RWPE2 (cell line): Measurements from ENCODE around the gene NRIP1.

Source experiments
- ATAC-seq: fragments of 200-7000 bp; cut with Tn5 transposase; 3 replicates; pipeline ENCODE4 v1.9.1; 2021; ENCODE audit warnings: low read depth
- DNase-seq: peaks from one replicate; pipeline ENCODE4 v3.0.0-alpha.2; 2020; ENCODE audit warnings: low spot score
- H3K27ac ChIP-seq: fragments of 450-650 bp; 2 replicates; pipeline ENCODE4 v1.5.1; 2017; ENCODE audit warnings: mild to moderate bottlenecking; ENCODE audit not compliant: poor library complexity, severe bottlenecking
- H3K27me3 ChIP-seq: fragments of 250-450 bp; sonication (Bioruptor Pico); 2 replicates; pipeline ENCODE4 v1.5.1; 2021; ENCODE audit warnings: mild to moderate bottlenecking, moderate library complexity; ENCODE audit not compliant: insufficient read depth, poor library complexity, severe bottlenecking
- H3K36me3 ChIP-seq: fragments of 250-450 bp; sonication (Bioruptor Pico); 2 replicates; pipeline ENCODE4 v1.5.1; 2020; ENCODE audit warnings: low read depth, mild to moderate bottlenecking, moderate library complexity
- H3K4me1 ChIP-seq: fragments of 250-450 bp; sonication (Bioruptor Pico); 2 replicates; pipeline ENCODE4 v1.5.1; 2021; ENCODE audit warnings: mild to moderate bottlenecking, moderate library complexity; ENCODE audit not compliant: insufficient read depth, poor library complexity, severe bottlenecking
- H3K4me3 ChIP-seq: fragments of 250-450 bp; sonication (Bioruptor Pico); 2 replicates; pipeline ENCODE4 v1.5.1; 2021; ENCODE audit warnings: mild to moderate bottlenecking, moderate library complexity; ENCODE audit not compliant: severe bottlenecking
- H3K9me3 ChIP-seq: fragments of 250-450 bp; sonication (Bioruptor Pico); 2 replicates; pipeline ENCODE4 v1.5.1; 2021; ENCODE audit warnings: mild to moderate bottlenecking, moderate library complexity; ENCODE audit not compliant: severe bottlenecking
- TF ChIP-seq, protein P1 (sequence below): fragments of 450-650 bp; IDR thresholded peaks from one replicate; pipeline ENCODE4 v1.5.1; 2017; ENCODE audit warnings: mild to moderate bottlenecking, moderate library complexity; ENCODE audit not compliant: poor library complexity, severe bottlenecking

NRIP1 gene

DNA sequence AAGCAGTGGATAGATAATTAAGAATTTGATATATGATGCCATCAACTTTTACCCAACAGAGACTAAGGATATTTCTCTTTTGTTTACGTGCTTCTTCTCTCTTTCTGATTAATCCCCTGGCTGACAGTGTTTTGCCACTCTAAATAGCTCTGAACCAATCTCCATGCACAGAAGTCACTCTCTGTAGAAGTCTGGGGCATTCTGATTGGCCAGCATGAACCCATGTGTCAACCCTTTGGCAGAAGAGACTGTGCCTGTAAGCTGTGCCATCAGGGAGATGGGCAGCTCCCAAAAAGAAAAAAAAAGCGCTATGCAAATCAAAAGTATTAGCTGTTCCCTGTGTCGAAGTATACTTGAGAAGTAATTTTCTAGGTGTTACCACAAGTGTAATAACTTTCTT is 34.1 kb upstream of the NRIP1 start:
- H3K9me3 ChIP-seq, result no peaks in the 10 kb centered on the region
- TF ChIP-seq, protein P1, sequence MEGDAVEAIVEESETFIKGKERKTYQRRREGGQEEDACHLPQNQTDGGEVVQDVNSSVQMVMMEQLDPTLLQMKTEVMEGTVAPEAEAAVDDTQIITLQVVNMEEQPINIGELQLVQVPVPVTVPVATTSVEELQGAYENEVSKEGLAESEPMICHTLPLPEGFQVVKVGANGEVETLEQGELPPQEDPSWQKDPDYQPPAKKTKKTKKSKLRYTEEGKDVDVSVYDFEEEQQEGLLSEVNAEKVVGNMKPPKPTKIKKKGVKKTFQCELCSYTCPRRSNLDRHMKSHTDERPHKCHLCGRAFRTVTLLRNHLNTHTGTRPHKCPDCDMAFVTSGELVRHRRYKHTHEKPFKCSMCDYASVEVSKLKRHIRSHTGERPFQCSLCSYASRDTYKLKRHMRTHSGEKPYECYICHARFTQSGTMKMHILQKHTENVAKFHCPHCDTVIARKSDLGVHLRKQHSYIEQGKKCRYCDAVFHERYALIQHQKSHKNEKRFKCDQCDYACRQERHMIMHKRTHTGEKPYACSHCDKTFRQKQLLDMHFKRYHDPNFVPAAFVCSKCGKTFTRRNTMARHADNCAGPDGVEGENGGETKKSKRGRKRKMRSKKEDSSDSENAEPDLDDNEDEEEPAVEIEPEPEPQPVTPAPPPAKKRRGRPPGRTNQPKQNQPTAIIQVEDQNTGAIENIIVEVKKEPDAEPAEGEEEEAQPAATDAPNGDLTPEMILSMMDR, result no peak
- DNase-seq (no peak), ATAC-seq (no peak)
- no peaks in the 10 kb centered on the region for H3K27me3 ChIP-seq
- H3K4me3 ChIP-seq, result no peak overlapping the region
- H3K36me3 ChIP-seq, result no peaks in the 10 kb centered on the region
- H3K4me1 ChIP-seq, result no peaks in the 10 kb centered on the region
- H3K27ac ChIP-seq, result no peak overlapping the region

DNA sequence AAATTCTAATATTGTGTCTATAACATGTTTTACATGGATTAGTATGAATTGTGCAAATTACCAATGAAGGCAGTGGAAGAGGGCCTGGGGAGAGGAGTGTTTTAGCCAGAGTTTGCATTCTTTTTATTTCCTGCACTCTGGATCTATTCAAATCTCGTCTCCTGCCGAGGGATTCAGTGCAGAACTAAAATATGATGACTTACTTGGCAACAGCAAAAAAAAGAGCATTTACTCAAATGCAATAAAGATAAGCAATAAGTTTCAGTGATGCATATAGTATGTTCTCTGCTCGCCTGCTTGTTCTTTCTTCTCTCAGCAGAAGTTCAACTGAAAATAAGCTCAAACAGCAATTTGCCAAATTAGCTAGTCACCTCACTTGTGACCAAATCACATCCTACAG is 33.4 kb upstream of the NRIP1 start:
- ATAC-seq (no peak), DNase-seq (no peak)
- TF ChIP-seq, protein P1, result no peak
- no peak overlapping the region for H3K27ac ChIP-seq
- no peaks in the 10 kb centered on the region for H3K36me3 ChIP-seq
- H3K4me1 ChIP-seq, result no peaks in the 10 kb centered on the region
- H3K4me3 ChIP-seq, result no peak overlapping the region
- no peaks in the 10 kb centered on the region for H3K27me3 ChIP-seq
- H3K9me3 ChIP-seq, result no peaks in the 10 kb centered on the region

DNA sequence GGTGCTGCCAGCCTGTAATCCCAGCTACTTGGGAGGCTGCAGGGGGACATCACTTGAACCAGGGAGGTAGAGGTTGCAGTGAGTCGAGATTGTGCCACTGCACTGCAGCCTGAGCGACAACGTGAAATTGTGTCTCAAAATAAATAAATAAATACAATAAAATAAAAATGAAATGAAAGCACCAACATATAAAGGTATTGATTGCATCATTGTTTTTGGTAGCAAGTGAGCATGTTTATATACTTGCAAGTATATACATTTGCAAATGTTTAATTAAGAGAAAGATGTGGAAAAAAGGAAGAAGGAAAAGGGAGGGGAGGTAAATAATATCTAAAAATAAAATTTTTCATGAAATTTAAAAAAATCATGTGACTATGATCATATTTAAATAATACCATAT is 32.8 kb upstream of the NRIP1 start:
- ATAC-seq, result no peak
- no peaks in the 10 kb centered on the region for H3K27me3 ChIP-seq
- no peaks in the 10 kb centered on the region for H3K36me3 ChIP-seq
- TF ChIP-seq, protein P1, result no peak
- H3K4me3 ChIP-seq, result no peak overlapping the region
- no peak overlapping the region for H3K27ac ChIP-seq
- DNase-seq, result no peak
- no peaks in the 10 kb centered on the region for H3K9me3 ChIP-seq
- no peaks in the 10 kb centered on the region for H3K4me1 ChIP-seq

DNA sequence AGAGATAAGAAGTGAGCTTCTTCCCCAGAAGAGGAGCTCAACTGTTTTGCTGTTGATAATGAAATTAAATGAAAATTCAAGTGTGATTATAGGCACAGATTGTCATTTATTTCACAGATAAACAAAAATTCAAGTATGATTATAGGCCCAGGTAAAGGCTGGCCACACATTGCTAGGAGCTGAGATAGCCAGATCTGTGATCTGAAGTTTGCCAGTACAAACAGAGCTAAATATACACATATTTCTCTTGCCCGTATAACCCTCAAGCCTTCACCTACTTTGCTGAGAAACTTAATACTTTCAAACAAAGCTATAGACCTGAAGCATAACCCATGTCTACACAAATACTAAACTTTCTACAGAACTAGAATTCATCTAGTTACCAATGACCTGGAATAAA is 31.3 kb upstream of the NRIP1 start:
- no peak overlapping the region for H3K27ac ChIP-seq
- ATAC-seq, result no peak
- TF ChIP-seq, protein P1, result no peak
- no peak overlapping the region for H3K4me3 ChIP-seq
- no peaks in the 10 kb centered on the region for H3K9me3 ChIP-seq
- no peaks in the 10 kb centered on the region for H3K36me3 ChIP-seq
- no peaks in the 10 kb centered on the region for H3K4me1 ChIP-seq
- no peaks in the 10 kb centered on the region for H3K27me3 ChIP-seq
- DNase-seq, result no peak

DNA sequence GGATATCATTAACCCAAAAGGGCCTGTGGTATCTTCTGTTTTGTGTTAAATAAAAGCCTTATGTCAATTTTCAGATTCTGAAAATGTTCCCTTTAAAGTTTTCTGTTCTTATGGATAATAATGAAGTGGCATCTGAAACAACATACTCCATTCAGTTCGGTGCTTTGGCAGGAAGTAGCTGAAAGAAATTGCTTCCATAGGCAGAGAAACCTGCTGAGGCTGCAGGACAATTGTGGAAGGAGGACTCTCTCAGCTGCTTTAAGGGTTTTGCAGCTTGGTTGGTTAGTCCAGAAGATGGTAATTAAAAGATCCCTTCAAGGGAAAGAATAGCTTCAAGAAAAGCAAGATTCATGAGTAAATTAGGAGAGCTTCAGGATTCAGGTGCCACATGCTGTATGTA is 30.5 kb upstream of the NRIP1 start:
- Histone ChIP-seq H3K4me3 (no peak overlapping the region), H3K4me1 (no peaks in the 10 kb centered on the region), H3K27me3 (no peaks in the 10 kb centered on the region), H3K27ac (no peak overlapping the region), H3K9me3 (no peaks in the 10 kb centered on the region), H3K36me3 (no peaks in the 10 kb centered on the region)
- DNase-seq (no peak), ATAC-seq (no peak)
- TF ChIP-seq, protein P1, result no peak
